Tibial nerve (tissue), 4 donors: ENCODE measurements around the gene CYBA. TPM values are rescaled to one million over a fixed set of nuclear protein-coding genes. Genes with fewer than 3 reads are reported as not detected.

Experiments used
- DNase-seq, 2 donors: peaks; one replicate each; pipeline ENCODE4 v3.0.0-alpha.2; 2019; ENCODE audit warnings: low spot score in 2 of 2
- H3K27ac ChIP-seq, 4 donors: fragments of 200-600 bp; sonication (generic) in 3 of 4; one replicate each; pipeline ENCODE4 v1.5.1; 2017 to 2019; ENCODE audit warnings: mild to moderate bottlenecking in 1 of 4
- H3K27me3 ChIP-seq, 2 donors: fragments of 200-600 bp; sonication (generic) in 1 of 2; one replicate each; pipeline versions ENCODE4 v1.5.1 to v1.6.0; 2017 to 2019
- H3K36me3 ChIP-seq, 3 donors: fragments of 200-600 bp; sonication (generic); one replicate each; pipeline ENCODE4 v1.5.1; 2018 to 2019
- H3K4me1 ChIP-seq, 4 donors: fragments of 200-600 bp; sonication (generic) in 3 of 4; one replicate each; pipeline ENCODE4 v1.5.1; 2017 to 2019
- H3K4me3 ChIP-seq, 4 donors: fragments of 200-600 bp; sonication (generic) in 3 of 4; one replicate each; pipeline ENCODE4 v1.5.1; 2017 to 2019; ENCODE audit warnings: mild to moderate bottlenecking in 1 of 4, moderate library complexity in 1 of 4
- H3K9me3 ChIP-seq, 4 donors: fragments of 200-600 bp; sonication (generic) in 3 of 4; one replicate each; pipeline ENCODE4 v1.5.1; 2017 to 2019
- EP300 ChIP-seq, 2 donors: sonication (generic); formaldehyde crosslinking; IDR thresholded peaks; one replicate each; pipeline ENCODE4 v1.6.1; 2017; ENCODE audit warnings: antibody characterized with exemption in 2 of 2, mild to moderate bottlenecking in 1 of 2
- POLR2A ChIP-seq, 2 donors: fragments of 450-650 bp; IDR thresholded peaks; one replicate each; pipeline ENCODE4 v1.6.1; 2017; ENCODE audit warnings: antibody characterized with exemption in 2 of 2, mild to moderate bottlenecking in 2 of 2, moderate library complexity in 2 of 2
- WGBS, 2 donors: methylation state at CpG; one replicate each; pipeline ENCODE4 v1.1.5; 2018; 5-methylcytosine and 5-hydroxymethylcytosine counted together
- total RNA-seq, 4 donors: library from RNA; depleted of rRNA; stranded (reverse); fragments of >200 nt; gene quantifications; one replicate each; pipeline ENCODE4 v1.1.0, GENCODE V29; 2016
- TF ChIP-seq, protein P1 (sequence below), 5 experiments: fragments of 200-600 bp in 3 of 5; fragments of 450-650 bp in 2 of 5; sonication (generic) in 3 of 5; IDR thresholded peaks; one replicate each; pipeline ENCODE4 v1.5.1; 2016 to 2019; ENCODE audit warnings: antibody characterized with exemption in 5 of 5, mild to moderate bottlenecking in 3 of 5, moderate library complexity in 2 of 5

CYBA gene
- total RNA-seq, 4 donors from 2014 or later = 86.3 to 199 (median 121) TPM

DNA sequence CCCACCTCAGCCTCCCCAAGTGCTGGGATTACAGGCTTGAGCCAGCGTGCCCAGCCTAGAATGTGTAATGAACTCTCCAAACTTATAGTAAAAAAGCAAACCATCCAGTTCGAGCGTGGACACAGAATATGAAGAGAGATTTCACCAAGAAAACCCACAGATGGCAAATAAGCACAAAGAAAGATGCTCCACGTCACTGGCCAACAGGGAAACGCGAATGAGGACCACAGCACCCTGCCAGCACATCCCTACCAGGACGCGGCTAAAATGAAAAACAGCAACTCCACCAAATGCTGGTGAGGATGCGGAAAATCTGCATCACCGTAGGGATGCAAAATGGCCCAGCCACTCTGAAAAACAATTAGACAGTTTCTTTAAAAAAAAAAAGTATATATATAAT, 10.6 kb upstream of the CYBA start:
- TF ChIP-seq EP300 (IDR thresholded peaks at IDR 0.05) = no peak
- no peak for TF ChIP-seq POLR2A (IDR thresholded peaks at IDR 0.05)
- TF ChIP-seq, protein P1, sequence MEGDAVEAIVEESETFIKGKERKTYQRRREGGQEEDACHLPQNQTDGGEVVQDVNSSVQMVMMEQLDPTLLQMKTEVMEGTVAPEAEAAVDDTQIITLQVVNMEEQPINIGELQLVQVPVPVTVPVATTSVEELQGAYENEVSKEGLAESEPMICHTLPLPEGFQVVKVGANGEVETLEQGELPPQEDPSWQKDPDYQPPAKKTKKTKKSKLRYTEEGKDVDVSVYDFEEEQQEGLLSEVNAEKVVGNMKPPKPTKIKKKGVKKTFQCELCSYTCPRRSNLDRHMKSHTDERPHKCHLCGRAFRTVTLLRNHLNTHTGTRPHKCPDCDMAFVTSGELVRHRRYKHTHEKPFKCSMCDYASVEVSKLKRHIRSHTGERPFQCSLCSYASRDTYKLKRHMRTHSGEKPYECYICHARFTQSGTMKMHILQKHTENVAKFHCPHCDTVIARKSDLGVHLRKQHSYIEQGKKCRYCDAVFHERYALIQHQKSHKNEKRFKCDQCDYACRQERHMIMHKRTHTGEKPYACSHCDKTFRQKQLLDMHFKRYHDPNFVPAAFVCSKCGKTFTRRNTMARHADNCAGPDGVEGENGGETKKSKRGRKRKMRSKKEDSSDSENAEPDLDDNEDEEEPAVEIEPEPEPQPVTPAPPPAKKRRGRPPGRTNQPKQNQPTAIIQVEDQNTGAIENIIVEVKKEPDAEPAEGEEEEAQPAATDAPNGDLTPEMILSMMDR (IDR thresholded peaks at IDR 0.05) = no peak
- Histone ChIP-seq H3K27me3 (no peaks in the 10 kb centered on the region), H3K4me1 (peaks cover 0 to 27% (median 10%) of the 10 kb centered on the region in 4 donors), H3K27ac (no peak overlapping the region), H3K36me3 (peaks cover 0 to 29% (median 0%) of the 10 kb centered on the region in 3 donors), H3K4me3 (no peak overlapping the region), H3K9me3 (no peaks in the 10 kb centered on the region)
- DNase-seq = no peak
- WGBS, 2 donors = 80 to 90% methylated on average over 10 of the region's 10 CpGs

- Histone ChIP-seq H3K4me1 (peaks cover 0 to 20% (median 9%) of the 10 kb centered on the region in 4 donors), H3K36me3 (peaks cover 0 to 52% (median 6%) of the 10 kb centered on the region in 3 donors), H3K27me3 (no peaks in the 10 kb centered on the region), H3K27ac (no peak overlapping the region), H3K4me3 (no peak overlapping the region), H3K9me3 (no peaks in the 10 kb centered on the region)
- TF ChIP-seq, protein P1 (IDR thresholded peaks at IDR 0.05) = no peak
- no peak for TF ChIP-seq EP300 (IDR thresholded peaks at IDR 0.05)
- TF ChIP-seq POLR2A (IDR thresholded peaks at IDR 0.05) = no peak
- no peak for DNase-seq
- 94% methylated on average over 23 to 25 of the region's 25 CpGs for WGBS, 2 donors
Observed at GRCh38 chr16:88659160-88659559, 8.3 kb upstream of the CYBA start.

GRCh38 chr16:88658714-88659113, 7.9 kb upstream of the CYBA start:
- peaks cover 0 to 15% (median 7%) of the 10 kb centered on the region in 4 donors for H3K4me1 ChIP-seq
- peaks cover 0 to 57% (median 6%) of the 10 kb centered on the region in 3 donors for H3K36me3 ChIP-seq
- TF ChIP-seq, protein P1 (IDR thresholded peaks at IDR 0.05) = no peak
- no peak for TF ChIP-seq POLR2A (IDR thresholded peaks at IDR 0.05)
- TF ChIP-seq EP300 (IDR thresholded peaks at IDR 0.05) = no peak
- DNase-seq = no peak
- no peaks in the 10 kb centered on the region for H3K27me3 ChIP-seq
- H3K27ac ChIP-seq = no peak overlapping the region
- WGBS, 2 donors = 89 to 91% methylated on average over 14 of the region's 15 CpGs
- no peak overlapping the region for H3K4me3 ChIP-seq
- H3K9me3 ChIP-seq = no peaks in the 10 kb centered on the region

DNA sequence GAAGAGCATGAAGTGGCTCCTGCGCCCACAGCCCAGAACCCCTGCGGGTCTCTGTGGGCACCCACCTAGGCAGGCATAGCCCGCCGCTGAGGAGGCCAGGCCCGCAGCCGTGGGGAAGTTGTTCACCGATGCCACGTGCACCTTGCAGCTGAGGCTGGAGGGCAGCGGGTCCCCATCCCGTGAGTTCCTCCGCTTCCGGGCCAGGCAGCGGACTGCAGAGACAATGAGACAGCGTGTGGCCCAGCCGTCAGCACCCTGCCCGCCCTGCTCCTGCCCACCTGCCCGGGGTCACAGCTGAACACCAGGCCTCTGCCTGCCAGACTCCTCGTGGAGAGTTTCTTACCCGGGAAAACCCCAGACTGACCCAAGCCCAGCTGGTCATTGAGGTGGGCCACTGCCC, 6.5 kb upstream of the CYBA start:
- WGBS, 2 donors = 82 to 92% methylated on average over 5 to 12 of the region's 19 CpGs
- Histone ChIP-seq H3K36me3 (peaks cover 0 to 70% (median 6%) of the 10 kb centered on the region in 3 donors), H3K27me3 (no peaks in the 10 kb centered on the region), H3K4me1 (peaks cover 0 to 13% (median 6%) of the 10 kb centered on the region in 4 donors), H3K9me3 (no peaks in the 10 kb centered on the region), H3K27ac (no peak overlapping the region), H3K4me3 (no peak overlapping the region)
- no peak for TF ChIP-seq POLR2A (IDR thresholded peaks at IDR 0.05)
- TF ChIP-seq, protein P1 (IDR thresholded peaks at IDR 0.05) = no peak
- no peak for TF ChIP-seq EP300 (IDR thresholded peaks at IDR 0.05)
- no peak for DNase-seq

DNA sequence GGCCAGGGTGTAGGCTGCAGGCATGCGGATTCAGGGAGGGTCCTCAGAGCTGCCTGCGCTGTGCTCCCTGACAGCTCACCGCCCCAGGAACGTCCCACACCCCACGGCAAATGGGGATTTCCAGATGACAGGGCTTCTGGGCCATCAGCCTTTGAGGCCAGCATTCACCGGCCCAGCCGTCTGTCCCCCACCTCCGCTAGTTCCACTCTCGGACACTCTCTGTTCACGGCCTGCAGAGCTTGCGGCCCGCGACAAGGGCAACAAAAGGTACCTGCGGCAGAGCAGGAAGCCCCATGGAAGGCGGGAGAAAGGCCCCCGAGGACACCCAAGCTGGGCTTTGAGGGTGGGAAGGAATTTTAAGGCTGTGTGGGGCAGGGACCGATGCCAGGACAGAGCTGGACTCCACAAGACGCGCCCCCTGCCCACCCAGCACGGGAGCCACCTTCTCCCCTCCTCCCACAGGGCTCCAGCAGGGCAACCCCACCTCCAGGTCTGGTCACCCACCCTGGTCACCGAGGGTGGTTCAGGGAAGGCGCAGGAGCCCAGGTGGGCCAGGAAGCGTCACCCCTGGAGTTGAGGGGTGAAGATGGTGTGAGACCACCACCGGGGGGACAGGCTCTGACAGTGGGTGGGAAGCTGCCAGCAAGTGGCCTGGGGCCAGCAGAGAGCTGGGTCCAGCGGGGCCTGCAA, 5.6 kb upstream of the CYBA start:
- 82 to 86% methylated on average over 18 to 24 of the region's 25 CpGs for WGBS, 2 donors
- Histone ChIP-seq H3K27me3 (no peaks in the 10 kb centered on the region), H3K9me3 (no peaks in the 10 kb centered on the region), H3K27ac (no peak overlapping the region), H3K4me1 (peaks cover 0 to 10% (median 2%) of the 10 kb centered on the region in 4 donors), H3K4me3 (no peak overlapping the region), H3K36me3 (peaks cover 0 to 76% (median 6%) of the 10 kb centered on the region in 3 donors)
- TF ChIP-seq, protein P1 (IDR thresholded peaks at IDR 0.05) = no peak
- no peak for TF ChIP-seq POLR2A (IDR thresholded peaks at IDR 0.05)
- no peak for TF ChIP-seq EP300 (IDR thresholded peaks at IDR 0.05)
- DNase-seq = no peak
